Inferior parietal cortex (tissue), 1 donor: ENCODE data around the gene HNRNPU.
A peak's percentile ranks its signal among the peaks of the same experiment; 100 is the strongest.
"Not testable (repeated sequence)": the region's sequence is repeated elsewhere in the genome, so short reads cannot be mapped to it uniquely, and the experiment has no call there.

ENCODE experiments used
- DNase-seq: peaks from one replicate; pipeline ENCODE4 v3.0.0-alpha.2; 2016; ENCODE audit errors: extremely low spot score

Gene HNRNPU

DNA sequence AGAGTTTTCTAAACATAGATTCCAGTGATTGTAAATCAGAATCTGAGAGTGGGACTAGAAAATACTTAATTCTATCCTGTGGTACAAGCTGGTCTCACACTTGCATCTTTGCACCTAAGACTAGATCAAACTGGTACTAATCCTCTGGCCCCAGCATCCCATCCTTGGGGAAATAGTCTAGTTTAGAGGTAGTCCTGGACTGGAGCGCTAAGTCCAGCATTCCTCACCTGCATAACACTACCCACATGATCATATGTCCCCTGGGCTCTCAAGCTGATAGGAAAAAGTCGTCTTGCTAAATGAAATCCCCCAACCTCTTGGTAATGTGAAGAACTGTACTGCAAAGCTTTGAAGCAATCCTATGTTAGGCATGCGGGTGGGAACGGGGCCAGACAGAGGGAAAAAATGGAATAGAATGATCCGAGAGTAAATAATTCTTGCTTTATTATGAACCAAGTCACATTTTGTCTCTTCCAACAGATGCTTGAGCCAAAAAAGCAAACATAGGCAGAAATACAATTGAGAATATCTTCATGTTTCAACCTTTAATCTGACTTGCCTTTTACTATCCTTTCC, 24.0 kb downstream of the HNRNPU start:
- DNase-seq: no peak

DNA sequence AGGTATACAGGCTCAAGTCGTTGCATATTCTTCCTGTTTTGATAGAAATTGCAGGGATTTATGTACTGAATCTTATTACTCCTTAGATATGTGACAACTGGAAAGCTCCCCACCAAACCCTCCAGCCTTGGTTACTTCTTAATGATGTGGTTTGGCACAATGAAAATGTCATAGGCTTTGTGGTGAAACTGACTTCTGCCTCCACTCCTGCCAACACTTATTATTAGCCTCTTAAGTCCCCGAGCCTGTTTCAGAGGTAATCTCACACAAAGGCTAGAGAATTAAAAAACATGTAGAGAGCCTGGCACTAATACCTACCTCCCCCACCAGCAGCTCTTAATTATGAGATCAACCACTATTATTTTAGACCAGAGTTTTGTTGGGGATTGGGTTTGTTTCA, 24.7 kb downstream of the HNRNPU start:
- no peak for DNase-seq

DNA sequence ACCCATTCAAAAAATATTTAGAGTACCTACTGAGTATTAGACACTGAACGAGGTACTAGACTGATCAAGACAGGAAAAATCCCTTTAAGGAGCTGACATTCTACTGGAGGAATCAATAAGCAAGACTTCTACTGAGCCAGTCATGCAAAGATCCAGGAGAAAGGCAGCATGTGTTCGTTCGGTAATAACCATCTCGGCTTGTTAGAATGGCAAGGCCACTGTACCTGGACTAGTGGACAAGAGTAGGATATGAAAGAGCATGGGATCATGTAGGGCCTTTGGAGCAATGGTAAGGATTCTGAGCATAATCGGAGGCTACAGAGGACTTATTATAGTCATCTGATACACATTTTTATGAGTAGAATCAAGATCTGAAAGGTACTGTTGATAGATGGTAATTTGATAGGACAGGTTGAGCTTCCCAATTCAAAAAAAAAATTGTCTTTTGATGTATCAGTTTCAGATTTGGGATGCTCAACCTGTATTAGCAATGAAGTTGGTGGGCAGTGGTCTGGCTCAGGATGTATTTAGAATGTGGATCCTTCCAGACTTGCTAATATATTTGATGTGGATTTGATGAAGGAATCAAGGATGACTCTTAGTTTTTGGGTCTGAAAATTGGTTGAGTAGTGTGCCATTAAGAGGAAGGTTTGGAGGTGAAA, 26.6 kb downstream of the HNRNPU start:
- DNase-seq: no peak

DNA sequence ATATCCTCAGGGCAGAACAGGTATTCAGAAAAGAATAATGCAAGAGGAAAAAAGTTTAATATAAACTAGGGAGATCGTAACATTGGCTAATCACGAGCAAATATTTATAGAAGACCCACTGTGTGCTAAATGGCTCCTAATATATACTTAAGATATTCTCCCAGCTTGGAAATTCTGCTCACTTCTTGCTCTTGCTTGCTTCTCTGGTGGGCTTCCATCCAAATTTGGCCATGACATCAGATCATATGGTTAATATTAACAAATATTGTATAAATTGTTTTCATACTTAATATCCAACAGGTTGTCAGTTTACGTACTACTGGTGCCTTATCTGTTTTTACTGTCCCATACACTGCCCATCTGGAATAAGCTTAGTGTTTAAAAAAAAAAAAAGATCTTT, 27.8 kb downstream of the HNRNPU start:
- DNase-seq: no peak

DNA sequence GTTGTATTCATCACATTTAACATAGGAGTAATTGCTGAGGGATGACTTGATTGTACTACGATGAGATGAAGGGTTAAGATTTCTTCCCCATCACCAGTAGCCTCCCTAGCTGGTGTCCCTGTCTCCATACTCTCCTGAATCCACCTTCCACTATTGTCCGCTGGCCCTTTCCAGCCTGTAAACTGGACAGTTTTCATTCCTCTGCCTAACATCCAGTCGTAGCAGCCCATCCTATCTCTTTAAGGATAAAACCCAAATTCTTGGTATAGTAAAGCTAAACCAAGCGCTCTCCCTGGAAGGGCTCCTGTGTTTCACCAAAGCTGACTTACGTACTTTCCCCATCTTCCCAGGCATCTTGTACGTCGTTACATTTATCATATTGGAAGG, 28.2 kb downstream of the HNRNPU start:
- no peak for DNase-seq

DNA sequence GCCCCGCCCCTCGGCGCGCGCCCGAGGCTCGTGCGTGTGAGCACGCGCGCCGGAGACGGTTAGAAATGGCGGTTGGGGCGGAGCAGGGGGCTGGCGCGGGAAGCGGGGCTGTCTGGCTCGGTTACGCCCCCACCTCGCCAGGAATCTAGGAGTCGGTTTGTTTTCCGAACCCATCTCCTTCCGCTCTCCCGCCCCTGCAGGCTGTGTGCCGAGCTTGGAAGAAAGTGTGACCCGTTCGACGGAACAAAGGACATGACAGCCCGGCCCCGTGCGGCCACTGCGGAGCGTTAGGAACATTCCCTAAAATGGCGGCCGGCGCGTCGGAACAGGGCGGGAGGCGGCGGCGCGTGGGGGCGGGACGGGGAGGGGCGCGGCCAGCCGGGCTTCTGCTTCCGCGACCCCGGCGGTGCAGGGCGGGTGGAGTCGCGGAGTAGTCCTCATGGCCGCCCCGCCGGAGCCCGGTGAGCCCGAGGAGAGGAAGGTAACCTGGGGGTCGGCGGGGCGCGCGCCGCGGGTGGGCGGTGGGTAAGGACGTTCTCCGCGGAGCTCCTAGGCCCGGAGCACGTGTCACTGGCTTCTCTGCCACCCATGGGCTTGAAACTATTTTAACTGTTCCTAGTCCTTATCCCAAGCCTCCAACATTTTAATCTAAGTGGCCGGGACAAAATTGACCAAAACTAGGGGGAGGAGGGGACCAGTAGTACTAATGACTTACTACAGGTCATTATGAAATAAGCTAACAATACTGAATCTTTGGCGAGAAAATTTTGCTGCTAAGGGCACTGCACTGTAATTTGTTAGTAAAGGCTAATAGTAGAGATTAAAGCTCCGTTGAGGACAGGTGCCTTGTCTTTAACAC, 28.8 kb downstream of the HNRNPU start, which contains the start of gene COX20:
Gene COX20 (plus strand): TSS at position 383 of the 859 bp plus-strand sequence. CDS start 57 bp downstream, at position 440.
- DNase-seq: peak; percentile 93

DNA sequence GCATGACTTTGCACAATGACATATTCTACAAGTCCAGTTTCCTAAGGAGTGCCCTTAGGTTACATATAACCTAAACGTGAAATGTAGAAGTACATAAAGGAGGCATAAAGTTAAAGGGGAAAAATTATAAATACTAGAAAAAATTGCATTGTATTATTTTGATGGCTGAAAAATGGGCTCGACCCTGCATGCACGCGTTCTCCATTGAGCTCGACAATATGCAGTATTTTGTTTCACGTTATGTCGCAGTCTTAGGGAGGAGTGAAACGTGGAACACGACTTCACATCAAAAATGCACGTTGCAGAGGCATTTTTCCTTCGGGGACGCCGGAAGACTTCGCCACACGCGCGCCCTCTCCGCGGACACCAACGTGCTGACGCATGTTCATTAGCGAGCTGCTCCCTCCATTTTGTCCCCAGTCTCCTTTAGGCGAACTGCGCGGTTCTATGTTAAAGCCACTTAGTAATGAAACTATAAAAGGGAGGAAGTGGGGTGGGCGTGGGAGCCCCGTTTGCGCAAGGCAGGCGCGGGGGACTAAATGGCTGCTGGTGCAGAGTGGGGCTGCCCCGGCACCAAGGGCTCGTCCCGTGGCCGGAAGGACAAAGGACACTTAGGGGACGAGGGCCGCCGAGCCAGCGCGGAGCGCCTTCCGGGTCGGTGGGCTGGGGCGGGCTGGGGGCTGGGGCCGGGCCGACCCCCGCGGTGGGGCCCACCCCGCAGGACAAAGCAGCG, 29.6 kb downstream of the HNRNPU start:
- peak; percentile 91 for DNase-seq

DNA sequence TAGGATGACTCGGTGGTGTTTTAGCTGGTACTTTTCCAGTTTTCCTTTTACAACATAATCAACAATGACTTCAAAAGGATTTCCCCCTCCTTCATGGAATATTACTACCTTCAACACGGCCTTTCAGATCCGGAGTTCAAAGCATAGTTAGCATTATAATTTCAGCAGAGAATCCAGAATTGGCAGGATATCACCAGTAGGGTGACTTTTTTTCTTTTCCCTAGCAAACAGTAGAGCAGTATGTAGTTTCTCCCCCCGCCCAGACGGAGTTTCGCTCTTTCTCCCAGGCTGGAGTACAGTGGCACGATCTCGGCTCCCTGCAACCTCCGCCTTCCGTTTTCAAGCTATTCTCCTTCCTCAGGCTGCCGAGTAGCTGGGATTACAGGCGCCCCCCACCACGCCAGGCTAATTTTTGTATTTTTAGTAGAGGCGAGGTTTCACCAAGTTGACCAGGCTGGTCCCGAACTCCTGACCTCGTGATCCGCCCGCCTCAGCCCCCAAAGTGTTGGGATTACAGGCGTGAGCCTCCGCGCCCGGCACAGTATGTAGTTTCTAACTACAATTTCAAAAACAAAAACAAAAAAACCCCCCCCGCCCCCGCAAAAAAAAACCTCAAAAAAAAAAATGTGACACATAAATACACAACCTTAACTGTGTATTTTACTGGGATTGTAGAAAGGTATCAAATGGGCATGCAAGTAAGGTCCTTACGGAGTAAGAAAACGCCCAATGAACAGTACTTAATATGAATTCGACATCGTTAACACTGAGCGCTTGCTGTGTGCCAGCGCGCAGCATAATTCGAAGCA, 30.4 kb downstream of the HNRNPU start:
- DNase-seq: peak; percentile 83

DNA sequence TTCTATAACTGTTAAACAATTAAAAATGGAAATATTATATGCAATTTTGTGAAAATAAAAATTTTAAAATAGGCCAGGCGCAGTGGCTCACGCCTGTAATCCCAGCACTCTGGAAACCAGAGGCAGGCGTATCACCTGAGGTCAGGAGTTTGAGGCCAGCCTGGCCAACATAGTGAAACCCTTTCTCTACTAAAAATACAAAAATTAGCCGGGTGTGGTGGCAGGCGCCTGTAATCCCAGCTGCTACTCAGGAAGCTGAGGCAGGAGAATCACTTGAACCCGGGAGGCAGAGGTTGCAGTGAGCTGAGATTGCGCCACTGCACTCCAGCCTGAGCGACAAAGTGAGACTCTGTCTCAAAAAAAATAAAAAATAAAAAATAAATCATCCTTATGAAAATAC, 31.1 kb downstream of the HNRNPU start:
- not testable (repeated sequence) for DNase-seq

DNA sequence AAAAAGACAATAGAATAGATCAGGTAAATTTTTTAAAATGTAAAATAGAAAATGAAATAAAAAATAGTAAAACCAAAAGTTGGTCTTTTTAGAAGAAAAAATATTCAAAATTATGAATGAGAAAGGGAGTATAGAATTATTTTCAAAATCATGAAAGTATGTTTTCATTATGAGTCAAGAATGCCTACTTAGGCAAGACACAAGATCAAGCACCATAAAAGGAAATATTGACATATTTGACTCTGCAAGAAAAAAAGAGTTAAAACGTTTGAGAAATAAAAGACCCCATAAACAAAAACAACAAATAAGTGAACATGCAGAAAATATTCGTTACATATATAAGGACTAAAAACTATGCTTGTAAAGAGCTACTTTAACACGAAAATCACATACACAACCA, 33.7 kb downstream of the HNRNPU start:
- no peak for DNase-seq

DNA sequence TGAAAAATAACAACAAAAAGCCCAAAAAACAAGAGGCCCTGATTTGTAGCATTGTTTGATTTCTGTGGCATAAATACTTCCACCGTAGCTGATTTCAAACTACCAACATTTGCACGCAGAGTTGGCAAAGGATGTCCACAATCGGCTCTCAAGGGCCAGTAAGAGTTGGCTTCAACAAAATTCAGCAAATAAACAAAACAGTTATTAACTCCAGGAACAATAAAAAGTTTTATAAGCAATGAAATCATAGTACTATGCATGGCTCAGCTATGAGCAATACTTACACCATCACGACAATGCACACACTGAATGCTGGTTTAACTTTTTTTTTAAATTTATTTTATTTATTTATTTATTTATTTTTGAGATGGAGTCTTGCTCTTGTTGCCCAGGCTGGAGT, 37.6 kb downstream of the HNRNPU start:
- no peak for DNase-seq

DNA sequence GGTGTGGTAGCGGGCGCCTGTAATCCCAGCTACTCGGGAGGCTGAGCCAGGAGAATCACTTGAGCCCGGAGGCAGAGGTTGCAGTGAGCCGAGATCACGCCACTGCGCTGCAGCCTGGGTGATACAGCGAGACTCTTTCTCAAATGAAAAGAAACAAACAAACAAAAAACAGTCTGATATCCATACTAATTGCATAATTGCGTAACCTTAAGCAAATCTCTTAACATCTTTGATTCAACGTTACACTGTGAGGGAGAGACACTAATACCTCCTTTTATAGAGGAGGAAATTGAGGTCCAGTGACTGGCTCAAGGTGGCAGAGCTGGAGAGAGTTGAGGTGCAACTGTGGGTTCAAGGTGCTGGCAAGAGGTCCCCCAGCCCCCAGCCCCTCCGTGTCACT, 41.5 kb downstream of the HNRNPU start:
- DNase-seq: no peak

DNA sequence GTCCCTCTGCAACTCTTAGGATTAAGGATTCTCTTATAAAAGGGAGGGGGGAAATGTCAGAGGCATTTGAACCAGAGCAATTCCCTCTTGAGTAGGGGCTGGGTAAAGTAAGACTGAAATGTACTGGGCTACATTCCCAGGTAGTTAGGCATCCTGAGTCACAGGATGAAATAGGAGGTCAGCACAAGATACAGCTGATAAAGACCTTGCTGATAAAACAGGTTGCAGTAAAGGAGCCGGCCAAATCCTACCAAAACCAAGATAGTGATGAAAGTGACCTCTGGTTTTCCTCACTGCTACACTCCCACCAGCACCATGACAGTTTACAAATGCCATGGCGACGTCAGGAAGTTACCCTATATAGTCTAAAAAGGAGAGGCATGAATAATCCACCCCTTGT, 43.2 kb downstream of the HNRNPU start:
- DNase-seq: no peak

DNA sequence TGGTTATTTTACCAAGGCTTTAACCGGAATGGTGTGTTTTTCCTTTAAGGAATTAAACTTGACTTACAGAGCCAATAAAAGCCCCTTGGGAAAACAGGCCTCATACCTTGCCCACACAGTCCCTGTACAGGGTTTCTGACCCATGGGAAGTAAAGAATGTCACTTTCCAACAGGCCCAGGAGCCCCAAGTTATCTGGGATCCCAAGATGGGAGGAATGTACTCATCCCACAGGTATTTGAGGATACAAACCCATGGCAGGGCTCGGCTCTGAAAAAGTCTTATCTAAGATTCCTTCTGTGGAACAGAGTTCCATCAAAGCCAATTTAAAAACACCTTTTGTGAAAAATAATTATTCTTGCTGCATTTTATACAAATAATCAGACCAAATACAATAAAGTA, 44.2 kb downstream of the HNRNPU start:
- no peak for DNase-seq

DNA sequence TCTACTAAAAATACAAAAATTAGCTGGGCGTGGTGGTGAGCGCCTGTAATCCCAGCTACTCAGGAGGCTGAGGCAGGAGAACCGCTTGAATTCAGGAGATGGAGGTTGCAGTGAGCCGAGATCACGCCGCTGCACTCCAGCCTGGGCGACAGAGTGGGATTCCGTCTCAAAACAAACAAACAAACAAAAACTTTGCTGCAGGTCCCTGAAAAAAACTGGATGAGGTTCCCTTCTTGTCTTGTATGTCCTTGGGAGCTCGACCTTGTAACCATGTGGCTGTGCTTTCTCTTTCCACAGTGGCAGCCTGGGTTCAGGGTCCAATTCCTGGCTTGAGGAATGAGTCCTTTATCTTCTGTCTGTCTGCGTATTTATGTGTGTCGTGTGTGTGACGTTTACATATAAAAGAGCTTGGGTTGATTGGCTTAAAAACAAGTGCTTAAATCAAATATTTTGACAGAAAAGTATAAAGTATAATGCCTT, 46.9 kb downstream of the HNRNPU start:
- no peak for DNase-seq

DNA sequence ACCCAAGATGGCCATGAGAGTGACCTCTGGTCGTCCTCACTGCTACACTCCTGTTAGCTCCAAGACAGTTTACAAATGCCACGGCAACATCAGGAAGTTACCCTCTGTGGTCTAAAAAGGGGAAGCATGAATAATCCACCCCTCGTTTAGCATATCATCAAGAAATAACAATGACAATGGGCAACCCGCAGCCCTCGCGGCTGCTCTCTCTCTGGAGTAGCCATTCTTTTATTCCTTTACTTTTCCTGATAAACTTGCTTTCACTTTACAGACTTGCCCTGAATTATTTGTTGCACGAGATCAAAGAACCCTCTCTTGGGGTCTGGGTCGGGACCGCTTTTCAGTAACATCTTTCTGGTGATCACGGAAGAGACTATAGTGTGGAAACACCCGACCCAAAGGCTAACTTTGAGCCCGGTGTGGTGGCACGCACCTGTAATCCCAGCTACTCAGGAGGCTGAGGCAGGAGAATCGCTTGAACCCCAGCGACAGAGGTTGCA, 48.7 kb downstream of the HNRNPU start:
- no peak for DNase-seq

DNA sequence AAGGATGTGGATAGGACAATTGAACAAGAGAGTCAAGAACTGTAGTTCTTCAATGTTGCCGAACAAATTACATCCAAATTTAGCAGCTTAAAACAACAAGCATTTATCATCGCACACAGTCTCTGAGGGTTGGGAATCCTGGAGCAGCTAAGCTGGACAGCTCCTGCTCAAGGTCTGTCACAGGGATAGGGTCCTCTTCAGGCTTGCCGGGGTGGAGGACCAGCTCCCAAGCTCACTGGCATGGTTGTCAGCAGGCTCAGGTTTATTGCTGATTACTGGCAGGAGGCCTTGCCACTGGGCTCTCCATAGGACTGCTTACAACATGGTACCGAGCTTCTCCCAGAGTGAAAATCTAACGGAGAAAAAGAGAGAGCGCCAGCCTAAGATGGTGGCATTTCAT, 51.0 kb downstream of the HNRNPU start:
- DNase-seq: no peak

DNA sequence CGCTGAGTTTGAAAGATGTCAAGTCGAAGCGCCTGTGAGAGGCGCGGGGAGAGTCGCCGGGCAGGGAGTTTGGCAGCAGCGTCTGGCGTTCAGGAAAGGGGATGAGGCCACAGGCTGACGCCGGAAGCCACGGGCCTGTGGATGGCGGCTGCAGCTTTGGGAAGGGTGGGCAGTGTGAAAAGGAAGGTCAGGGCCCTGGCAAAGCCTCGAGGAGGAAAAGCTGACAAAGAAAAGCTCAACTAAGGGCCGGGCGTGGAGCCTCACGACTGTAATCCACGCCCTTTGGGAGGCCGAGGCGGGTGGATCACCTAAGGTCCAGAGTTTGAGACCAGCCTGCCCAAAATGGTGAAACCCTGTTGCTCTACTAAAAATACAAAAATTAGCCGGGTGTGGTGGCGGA, 54.1 kb downstream of the HNRNPU start:
- DNase-seq: no peak

DNA sequence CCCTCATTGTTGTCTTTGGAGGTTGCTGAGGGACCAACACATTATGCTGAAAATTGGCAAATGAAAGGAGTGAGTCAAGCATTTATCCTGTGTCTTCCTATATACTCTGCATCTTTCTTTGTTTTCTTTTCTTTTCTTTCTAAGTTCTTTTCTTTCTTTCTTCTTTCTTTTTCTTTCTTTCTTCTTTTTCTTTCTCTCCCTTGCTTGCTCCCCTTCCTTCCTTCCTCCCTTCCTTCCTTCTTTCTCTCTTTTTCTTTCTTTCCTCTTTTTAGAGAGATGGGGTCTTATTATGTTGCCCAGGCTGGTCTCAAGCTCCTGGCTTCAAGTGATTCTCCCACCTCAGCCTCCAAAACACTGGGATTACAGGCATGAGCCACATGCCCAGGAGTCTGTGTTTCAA, 57.2 kb downstream of the HNRNPU start:
- DNase-seq: no peak

DNA sequence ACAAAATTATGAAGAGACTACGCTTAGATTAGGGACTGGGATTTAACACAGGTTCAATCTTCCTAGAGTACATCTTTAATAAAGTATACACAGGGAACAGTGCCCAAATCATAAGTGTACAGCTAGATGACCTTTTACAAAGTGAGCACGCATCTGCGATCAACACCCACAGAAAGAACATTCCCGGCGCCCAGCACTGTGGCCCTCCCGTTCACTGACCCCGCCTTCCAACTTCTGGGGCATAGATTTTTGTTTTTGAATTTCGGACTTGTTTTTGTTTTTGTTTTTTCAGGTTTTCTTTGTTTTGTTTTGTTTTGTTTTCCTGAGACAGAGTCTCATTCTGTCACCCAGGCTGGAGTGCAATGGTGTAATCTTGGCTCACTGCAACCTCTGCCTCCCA, 59.5 kb downstream of the HNRNPU start:
- no peak for DNase-seq
